Measurements from ENCODE around the gene RASL12.
"Not testable (repeated sequence)": the region's sequence is repeated elsewhere in the genome, so short reads cannot be mapped to it uniquely, and the experiment has no call there.

The RASL12 gene

GRCh38 chr15:65091946-65092770 lies 24.4 kb upstream of the RASL12 start:
- DNase-seq, result no peak

GRCh38 chr15:65089206-65089824 lies 21.5 kb upstream of the RASL12 start:
- no peak for DNase-seq

DNA sequence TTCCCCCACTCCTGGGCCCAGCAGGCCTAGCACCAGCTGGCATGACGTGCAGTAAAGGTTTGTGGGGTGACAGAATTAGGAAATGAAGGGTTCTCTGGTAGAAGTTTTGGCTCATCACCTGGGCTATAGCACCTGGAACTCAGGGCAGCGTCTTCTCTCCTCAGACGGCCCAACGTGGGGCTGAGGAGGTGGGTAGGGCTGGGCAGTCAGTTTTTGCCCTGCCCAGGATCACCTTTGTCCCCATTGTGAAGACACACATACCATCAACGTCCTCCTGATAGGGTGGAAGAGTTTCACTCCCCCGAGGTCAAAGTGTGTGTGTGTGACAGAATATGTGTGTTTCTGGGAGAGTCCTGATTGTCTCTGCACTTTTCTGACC lies 20.8 kb upstream of the RASL12 start:
- no peak for DNase-seq

DNA sequence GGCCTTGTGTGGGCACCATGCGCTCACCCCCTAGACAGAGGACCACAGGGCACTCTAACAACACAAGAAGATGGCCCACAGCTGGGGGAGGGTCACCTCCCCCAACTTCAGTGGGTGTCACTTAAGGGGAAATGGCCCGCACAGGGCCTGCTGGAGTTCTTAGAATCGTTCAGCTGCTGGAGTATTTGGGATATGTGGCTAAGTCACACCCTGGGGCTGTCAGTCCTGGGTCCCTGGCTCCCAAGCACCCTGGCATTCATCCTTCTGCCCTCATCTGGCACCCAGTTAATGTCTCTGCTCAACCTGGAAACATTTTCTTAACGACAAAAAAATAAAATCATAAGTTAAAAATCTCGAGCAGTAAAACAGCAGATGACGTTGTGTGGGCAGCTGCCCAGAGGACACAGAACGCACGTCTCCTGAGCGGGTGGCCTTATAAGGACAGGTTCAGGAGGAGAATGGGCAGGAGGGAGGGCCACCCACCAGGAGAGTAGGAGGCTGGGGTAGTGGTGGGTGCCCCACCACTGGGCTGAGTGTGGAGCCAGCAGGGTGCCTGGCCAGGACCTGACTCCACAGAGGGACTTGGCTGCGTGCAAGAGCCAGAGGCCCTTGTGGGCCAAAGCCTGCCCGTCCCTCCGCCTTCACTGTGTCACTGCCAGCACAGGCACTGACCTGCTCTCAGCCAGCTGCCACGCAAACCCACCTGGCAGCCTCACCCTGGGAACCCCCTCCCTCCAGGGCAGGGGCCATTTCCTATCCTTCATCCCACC lies 20.3 kb upstream of the RASL12 start:
- no peak for DNase-seq

GRCh38 chr15:65087411-65087810 lies 19.6 kb upstream of the RASL12 start:
- DNase-seq, result no peak

- no peak for DNase-seq
Observed at GRCh38 chr15:65086680-65087111, 18.9 kb upstream of the RASL12 start.

DNA sequence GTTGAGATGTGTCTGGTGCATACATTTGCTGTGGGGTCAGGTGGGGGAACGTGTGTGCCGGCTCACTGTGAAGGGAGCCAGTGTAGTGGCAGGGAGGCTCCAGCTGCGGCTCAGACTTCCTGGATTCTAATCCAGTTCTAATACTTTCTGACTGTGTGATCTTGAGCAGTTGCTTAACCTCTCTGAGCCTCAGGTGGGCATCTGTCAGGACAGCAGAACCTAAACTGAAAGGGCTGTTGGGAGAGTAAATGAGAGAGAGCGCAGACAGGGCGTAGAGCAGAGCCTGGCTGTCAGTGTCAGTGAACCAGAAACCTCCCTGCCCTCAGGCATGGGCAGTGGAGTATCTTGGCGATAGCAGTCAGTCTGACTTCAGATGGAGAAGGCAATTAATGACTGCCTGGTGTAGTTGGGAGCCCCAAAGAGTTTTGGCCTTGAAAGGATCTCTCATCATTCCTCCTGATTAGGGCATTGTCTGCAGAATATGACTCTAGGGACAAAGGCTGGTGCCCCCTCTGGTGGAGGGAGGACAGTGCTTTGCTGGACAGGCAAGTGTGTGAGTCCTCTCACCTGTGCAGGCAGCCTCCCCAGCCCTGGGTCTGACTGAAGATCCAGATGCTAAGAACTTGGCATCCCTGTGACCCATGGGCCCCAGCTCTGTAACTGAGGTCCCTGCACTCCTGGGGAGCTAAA lies 18.3 kb upstream of the RASL12 start:
- peak; percentile 23 to 61 (median 38) for DNase-seq

DNA sequence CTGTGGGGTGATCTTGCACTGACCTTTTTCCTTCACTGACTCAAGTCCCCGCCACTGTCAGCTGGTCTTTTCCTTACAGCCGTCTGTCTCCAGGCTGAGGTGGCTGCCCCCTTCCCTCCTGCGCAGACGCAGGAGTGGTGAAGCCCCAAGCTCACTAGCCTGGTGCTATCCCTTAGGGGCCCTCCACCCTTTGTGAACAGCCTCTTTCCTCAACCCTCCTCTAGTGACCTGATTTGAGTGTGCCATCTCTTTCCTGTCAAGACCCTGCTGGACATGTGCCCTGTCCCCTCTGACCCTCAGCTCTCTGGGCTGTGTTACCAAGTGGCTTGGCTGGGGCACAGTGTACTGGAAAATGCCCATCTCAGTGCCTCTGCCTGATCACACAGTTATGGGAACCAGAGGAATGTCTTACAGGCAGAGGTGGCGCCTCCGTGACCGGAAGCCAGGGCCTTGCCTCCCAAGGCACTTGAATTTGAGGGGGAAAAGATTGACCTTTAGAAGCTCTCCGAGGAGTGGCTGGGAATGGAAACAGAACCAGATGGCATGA lies 17.5 kb upstream of the RASL12 start:
- no peak for DNase-seq

DNA sequence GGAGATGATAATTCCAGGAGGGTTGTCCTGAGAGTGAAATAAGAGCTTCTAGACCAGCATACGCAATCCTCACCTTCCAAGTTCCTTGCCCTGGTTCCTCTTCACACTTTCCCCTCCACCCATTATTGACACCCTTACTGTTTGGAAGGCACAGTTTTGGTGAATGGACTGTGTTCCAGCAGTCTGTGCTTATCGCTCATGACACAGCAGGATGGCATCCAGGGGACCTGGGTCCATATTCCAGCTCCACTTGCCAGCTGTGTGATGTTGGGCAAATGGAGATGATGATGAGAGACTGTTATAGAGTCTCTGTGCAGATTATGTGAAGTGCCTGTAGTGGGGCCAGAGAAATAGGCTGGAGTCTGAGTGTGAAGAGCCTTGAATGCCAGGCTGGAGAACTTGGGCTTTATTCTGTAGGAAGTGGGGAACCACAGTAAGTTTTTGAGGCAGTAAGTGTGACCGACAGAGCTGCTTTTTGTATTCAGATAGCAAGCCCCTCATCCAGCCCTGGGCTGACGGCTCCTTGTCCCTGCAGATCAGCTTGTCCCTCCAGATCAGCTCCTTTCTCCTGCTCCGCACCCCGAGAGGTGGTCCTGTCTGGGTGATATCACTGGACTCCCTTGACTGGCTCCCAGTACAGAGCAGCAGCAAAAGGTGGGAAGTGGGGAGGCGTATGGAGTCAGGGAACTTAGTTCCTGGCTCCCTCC lies 16.9 kb upstream of the RASL12 start:
- no peak for DNase-seq

GRCh38 chr15:65083262-65083701 lies 15.5 kb upstream of the RASL12 start:
- no peak for DNase-seq

DNA sequence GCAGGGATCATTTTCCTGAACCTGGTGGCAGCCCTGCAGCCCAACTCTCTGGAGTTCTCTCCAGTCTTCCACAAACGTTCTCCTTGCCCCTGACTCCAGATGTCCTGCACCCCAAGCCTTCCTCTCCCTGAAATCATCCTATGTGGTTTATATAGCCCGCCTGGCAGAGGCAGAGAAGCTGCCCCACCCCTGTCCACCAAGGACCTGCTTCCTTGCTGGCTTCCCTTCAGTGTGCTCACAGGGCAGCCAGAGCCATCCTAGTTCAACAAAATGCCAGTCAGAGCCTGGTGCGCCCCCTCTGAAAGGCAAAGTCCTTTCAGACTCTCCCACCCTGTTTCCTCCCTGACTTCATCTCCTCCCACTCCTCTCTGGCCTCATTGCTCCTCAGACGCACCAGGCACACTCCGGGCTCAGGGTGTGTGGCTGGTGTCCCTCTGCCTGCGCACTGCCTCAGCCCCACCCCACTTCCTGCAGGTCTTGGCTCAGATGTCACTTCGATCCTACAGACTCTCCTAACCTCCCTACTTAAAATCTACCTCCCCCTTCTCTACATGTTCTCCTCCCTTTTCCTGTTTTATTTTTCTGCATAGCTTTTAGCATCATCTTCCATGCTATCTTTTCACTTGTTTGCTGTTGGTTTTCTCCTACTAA lies 14.6 kb upstream of the RASL12 start:
- DNase-seq, result peak; percentile 65 to 89 (median 74)

DNA sequence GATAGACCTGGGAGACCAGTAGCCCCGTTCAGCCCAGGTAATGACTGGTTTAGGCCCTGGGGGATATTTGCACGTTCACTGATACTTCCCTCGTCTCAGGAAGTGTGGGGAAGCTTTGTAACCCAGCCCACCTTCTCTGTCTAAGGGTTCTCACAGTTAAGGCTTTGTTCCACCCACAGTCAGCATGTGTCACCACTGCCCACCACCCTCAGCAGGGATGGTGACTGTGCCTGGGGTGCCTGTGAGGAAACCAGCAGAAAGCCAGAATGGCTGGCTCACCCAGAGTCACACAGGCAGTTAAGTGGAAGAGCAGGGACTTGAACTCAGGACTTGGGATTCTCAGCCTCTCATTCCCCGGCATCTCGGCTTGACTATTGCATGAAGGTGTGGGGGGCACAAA lies 14.0 kb upstream of the RASL12 start:
- DNase-seq, result peak; percentile 62 to 86 (median 70)

DNA sequence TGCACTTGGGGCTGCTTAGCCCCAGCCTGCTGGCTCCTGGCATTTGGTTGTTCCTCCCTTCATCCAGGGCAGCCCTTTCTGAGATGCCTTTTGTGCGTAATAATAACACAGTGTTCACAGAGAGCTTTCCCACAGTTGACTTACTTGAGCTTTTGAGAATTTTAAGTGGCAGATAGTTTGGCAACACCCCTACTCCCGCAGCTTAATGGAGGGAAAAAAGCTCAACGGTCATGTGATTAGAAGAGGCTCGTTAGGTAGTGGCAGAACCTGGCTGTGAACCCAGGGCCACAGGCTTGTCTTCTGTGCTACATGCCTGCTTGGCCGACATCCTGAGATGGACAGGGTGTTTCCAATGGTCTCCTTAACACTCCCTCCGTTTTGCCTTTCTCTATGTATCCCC lies 13.5 kb upstream of the RASL12 start:
- no peak for DNase-seq

DNA sequence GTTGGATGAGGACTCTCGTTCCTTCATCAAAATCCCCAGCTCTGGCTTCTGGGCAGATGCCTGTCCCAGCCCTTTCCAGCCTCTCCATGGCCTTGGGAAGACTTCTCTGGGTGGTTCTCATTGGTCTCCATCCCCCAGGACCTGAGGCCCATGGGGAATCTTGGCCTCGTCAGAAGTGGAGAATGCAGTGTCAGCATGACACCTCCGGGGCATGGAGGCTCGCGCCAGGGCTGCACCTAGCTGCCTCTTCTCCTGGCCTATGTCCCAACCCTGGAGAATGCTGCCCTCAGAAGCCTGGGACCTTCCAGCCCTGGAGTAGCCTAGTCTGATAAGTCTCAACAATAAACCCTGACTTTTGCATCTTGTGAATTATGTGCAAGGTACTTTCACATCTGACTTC lies 11.8 kb upstream of the RASL12 start:
- no peak for DNase-seq

DNA sequence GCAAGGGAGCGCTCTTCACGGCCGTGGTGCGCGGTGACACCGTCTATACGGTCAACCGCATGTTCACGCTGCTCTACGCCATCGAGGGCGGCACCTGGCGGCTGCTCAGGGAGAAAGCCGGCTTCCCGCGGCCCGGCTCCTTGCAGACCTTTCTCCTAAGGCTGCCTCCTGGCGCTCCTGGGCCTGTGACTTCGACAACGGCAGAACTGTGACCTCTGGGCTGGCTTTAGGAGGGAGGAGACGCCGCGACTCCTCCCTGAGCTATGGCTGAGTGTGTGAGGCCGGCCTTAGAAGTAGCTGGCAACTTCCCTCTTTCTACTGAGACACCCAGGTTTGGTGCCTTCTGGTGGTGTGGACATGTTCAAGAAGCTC lies 10.2 kb upstream of the RASL12 start:
- peak; percentile 50 to 74 (median 68) for DNase-seq

GRCh38 chr15:65077291-65077980 lies 9.6 kb upstream of the RASL12 start:
- no peak for DNase-seq

- no peak for DNase-seq
Observed at GRCh38 chr15:65076486-65077290, 8.9 kb upstream of the RASL12 start, which contains the start of gene KBTBD13. Gene KBTBD13 (plus strand): TSS chr15:65076746. CDS start chr15:65076816, 70 bp downstream.

DNA sequence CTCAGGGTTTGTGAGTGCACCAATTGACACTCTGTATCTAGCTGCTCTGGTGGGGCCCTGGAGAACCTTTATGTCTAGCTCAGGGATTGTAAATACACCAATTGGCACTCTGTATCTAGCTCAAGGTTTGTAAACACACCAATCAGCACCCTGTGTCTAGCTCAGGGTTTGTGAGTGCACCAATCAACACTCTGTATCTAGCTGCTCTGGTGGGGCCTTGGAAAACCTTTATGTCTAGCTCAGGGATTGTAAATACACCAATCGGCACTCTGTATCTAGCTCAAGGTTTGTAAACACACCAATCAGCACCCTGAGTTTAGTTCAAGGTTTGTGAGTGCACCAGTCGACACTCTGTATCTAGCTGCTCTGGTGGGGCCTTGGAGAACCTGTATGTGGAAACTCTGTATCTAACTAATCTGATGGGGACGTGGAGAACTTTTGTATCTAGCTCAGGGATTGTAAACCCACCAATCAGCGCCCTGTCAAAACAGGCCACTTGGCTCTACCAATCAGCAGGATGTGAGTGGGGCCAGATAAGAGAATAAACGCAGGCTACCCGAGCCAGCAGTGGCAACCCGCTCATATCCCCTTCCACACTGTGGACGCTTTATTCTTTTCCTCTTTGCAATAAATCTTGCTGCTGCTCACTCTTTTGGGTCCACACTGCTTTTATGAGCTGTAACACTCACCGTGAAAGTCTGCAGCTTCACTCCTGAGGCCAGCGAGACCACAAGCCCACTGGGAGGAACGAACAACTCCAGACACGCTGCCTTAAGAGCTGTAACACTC lies 8.0 kb upstream of the RASL12 start:
- not testable (repeated sequence) for DNase-seq

- not testable (repeated sequence) for DNase-seq
Observed at GRCh38 chr15:65074946-65075345, 7.2 kb upstream of the RASL12 start.

Data from suppressor macrophage (primary cell).